A549 (cell line): Measurements from ENCODE around the gene SLC12A8.

ENCODE experiments used
- CTCF ChIP-seq: fragments of >200 bp; sonication (Bioruptor Twin); formaldehyde crosslinking; IDR thresholded peaks from 3 replicates; pipeline ENCODE4 v1.5.1; 2016
- ESRRA ChIP-seq: fragments of 150-350 bp; IDR thresholded peaks from 2 replicates; pipeline ENCODE4 v1.6.1; 2014; ENCODE audit warnings: mild to moderate bottlenecking, low read length, borderline replicate concordance
- FOSL2 ChIP-seq, 2 experiments: fragments of 450-650 bp in 1 of 2; fragments of >200 bp in 1 of 2; sonication (Bioruptor Twin) in 1 of 2; formaldehyde crosslinking; IDR thresholded peaks; 2 replicates each; pipeline versions ENCODE4 v1.5.0 to v1.6.1; 2016 to 2020; ENCODE audit warnings: mild to moderate bottlenecking in 1 of 2, moderate library complexity in 1 of 2
- MAX ChIP-seq: IDR thresholded peaks from 2 replicates; pipeline ENCODE4 v1.6.1; 2012
- MYC ChIP-seq: IDR thresholded peaks from 2 replicates; pipeline ENCODE4 v1.6.1; 2012; ENCODE audit warnings: mild to moderate bottlenecking, inconsistent platforms, low read length, improper control_type of control experiment, borderline replicate concordance
- RAD21 ChIP-seq, 2 experiments: fragments of >200 bp in 1 of 2; sonication (Bioruptor Twin) in 1 of 2; formaldehyde crosslinking in 1 of 2; IDR thresholded peaks in 1 of 2; conservative IDR thresholded peaks in 1 of 2; 2 replicates in 1 of 2; 3 replicates in 1 of 2; pipeline ENCODE4 v1.6.1; 2012 to 2018; ENCODE audit warnings: inconsistent platforms in 1 of 2

GRCh38 chr3:125118600-125118999, 93.9 kb downstream of the SLC12A8 start:
- TF ChIP-seq FOSL2 (IDR thresholded peaks at IDR 0.05) = no peak
- TF ChIP-seq FOSL2 (CRISPR knock-in tag; IDR thresholded peaks at IDR 0.05) = no peak
- TF ChIP-seq MYC = no peak
- TF ChIP-seq CTCF = no peak
- TF ChIP-seq MAX = no peak
- TF ChIP-seq RAD21 (conservative IDR thresholded peaks at IDR 0.05 in 1 of 2, IDR thresholded peaks at IDR 0.05 in 1 of 2) = no peak
- no peak for TF ChIP-seq ESRRA
